Inflammatory macrophage treated with lipopolysaccharide for 1 hour (primary cell): ENCODE data around the gene VILL.

ENCODE experiments used
- DNase-seq, 2 donors: peaks; one replicate each; pipeline ENCODE4 v3.0.0-alpha.2; 2020 to 2022

The VILL gene

GRCh38 chr3:38002291-38002876 is 11.8 kb downstream of the VILL start:
- no peak for DNase-seq

- DNase-seq, result no peak
These were observed 12.4 kb downstream of the VILL start for GRCh38 chr3:38002940-38003339.

- peak in 1 of 2 donors; percentile 63 for DNase-seq
These were observed 12.8 kb downstream of the VILL start for GRCh38 chr3:38003371-38003816.

GRCh38 chr3:38003817-38004414 is 13.3 kb downstream of the VILL start:
- DNase-seq, result no peak

GRCh38 chr3:38004415-38005075 is 14.0 kb downstream of the VILL start:
- DNase-seq, result peak in 1 of 2 donors; percentile 70

GRCh38 chr3:38005076-38006020 is 14.8 kb downstream of the VILL start:
- no peak for DNase-seq

GRCh38 chr3:38006031-38006430 is 15.4 kb downstream of the VILL start:
- DNase-seq, result no peak

- no peak for DNase-seq
These were observed 15.9 kb downstream of the VILL start for GRCh38 chr3:38006445-38006995.

GRCh38 chr3:38007754-38008090 is 17.1 kb downstream of the VILL start:
- no peak for DNase-seq

GRCh38 chr3:38008191-38008701 is 17.7 kb downstream of the VILL start:
- no peak for DNase-seq

GRCh38 chr3:38008971-38009580 is 18.5 kb downstream of the VILL start:
- no peak for DNase-seq

- no peak for DNase-seq
These were observed 19.4 kb downstream of the VILL start for GRCh38 chr3:38009807-38010591.

GRCh38 chr3:38011111-38011510 is 20.5 kb downstream of the VILL start:
- no peak for DNase-seq

- DNase-seq, result no peak
These were observed 24.9 kb downstream of the VILL start for GRCh38 chr3:38015485-38015884.

- DNase-seq, result no peak
These were observed 25.4 kb downstream of the VILL start for GRCh38 chr3:38015984-38016383.

- no peak for DNase-seq
These were observed 25.8 kb downstream of the VILL start for GRCh38 chr3:38016410-38016809.

- no peak for DNase-seq
These were observed 26.4 kb downstream of the VILL start for GRCh38 chr3:38016847-38017444.

GRCh38 chr3:38017445-38018295 is 27.1 kb downstream of the VILL start:
- DNase-seq, result no peak

GRCh38 chr3:38018296-38019266 is 28.0 kb downstream of the VILL start:
- DNase-seq, result no peak
